Brain microvascular endothelial cell (primary cell): ENCODE measurements around the gene CHCHD1.

Experiments
- DNase-seq: peaks from one replicate; pipeline ENCODE4 v3.0.0-alpha.2; 2020
- H3K27ac ChIP-seq: fragments of 250-450 bp; sonication (Bioruptor Pico); 2 replicates; pipeline ENCODE4 v1.5.1; 2020; ENCODE audit warnings: mild to moderate bottlenecking, moderate library complexity
- H3K27me3 ChIP-seq: fragments of 250-450 bp; sonication (Bioruptor Pico); replicated peaks from 2 replicates; pipeline ENCODE4 v1.5.1; 2020; ENCODE audit warnings: mild to moderate bottlenecking
- H3K36me3 ChIP-seq: fragments of 250-450 bp; sonication (Bioruptor Pico); replicated peaks from 2 replicates; pipeline ENCODE4 v1.5.1; 2020; ENCODE audit warnings: mild to moderate bottlenecking
- H3K4me3 ChIP-seq: 2 replicates; pipeline ENCODE4 v1.5.1; 2011; ENCODE audit warnings: low read depth, mild to moderate bottlenecking, control low read depth, low read length, moderate library complexity
- in situ Hi-C: cut with HindIII; loops from 2 replicates; pipeline ENCODE4 v1.10.0; 2017; ENCODE audit warnings: low sequenced_read_pairs, low pct_ligation_motif_present
- TF ChIP-seq, protein P1 (sequence below): IDR thresholded peaks from 2 replicates; pipeline ENCODE4 v1.5.1; 2011; ENCODE audit warnings: low read depth, mild to moderate bottlenecking, moderate library complexity, low read length, control low read depth, inconsistent platforms; ENCODE audit errors: missing control alignments

The CHCHD1 gene

DNA sequence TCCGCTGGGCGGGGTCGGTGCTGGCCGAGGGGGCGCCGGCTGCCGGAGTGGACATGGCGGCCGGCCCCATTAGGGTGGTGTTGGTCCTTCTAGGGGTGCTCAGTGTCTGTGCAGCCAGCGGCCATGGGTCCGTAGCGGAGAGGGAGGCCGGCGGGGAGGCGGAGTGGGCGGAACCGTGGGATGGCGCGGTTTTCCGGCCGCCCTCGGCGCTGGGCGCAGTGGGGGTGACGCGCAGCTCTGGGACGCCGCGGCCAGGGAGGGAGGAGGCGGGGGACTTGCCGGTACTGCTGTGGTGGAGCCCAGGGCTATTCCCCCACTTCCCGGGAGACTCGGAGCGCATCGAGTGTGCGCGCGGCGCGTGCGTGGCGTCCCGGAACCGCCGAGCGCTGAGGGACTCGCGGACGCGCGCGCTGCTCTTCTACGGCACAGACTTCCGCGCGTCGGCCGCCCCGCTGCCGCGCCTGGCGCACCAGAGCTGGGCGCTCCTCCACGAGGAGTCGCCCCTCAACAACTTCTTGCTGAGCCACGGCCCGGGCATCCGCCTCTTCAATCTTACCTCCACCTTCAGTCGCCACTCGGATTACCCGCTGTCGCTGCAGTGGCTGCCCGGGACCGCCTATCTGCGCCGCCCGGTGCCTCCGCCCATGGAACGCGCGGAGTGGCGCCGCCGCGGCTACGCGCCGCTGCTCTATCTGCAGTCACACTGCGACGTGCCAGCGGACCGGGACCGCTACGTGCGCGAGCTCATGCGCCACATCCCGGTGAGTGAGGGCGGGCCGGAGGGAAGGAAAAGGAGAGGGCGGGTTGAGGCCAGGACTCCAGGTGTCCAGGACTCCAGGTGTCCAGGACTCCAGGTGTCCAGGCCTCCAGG lies 9.3 kb upstream of the CHCHD1 start:
- TF ChIP-seq, protein P1, sequence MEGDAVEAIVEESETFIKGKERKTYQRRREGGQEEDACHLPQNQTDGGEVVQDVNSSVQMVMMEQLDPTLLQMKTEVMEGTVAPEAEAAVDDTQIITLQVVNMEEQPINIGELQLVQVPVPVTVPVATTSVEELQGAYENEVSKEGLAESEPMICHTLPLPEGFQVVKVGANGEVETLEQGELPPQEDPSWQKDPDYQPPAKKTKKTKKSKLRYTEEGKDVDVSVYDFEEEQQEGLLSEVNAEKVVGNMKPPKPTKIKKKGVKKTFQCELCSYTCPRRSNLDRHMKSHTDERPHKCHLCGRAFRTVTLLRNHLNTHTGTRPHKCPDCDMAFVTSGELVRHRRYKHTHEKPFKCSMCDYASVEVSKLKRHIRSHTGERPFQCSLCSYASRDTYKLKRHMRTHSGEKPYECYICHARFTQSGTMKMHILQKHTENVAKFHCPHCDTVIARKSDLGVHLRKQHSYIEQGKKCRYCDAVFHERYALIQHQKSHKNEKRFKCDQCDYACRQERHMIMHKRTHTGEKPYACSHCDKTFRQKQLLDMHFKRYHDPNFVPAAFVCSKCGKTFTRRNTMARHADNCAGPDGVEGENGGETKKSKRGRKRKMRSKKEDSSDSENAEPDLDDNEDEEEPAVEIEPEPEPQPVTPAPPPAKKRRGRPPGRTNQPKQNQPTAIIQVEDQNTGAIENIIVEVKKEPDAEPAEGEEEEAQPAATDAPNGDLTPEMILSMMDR = peak; percentile 7
- DNase-seq = peak; percentile 62
- Histone ChIP-seq H3K27me3 (no peaks in the 10 kb centered on the region), H3K27ac (peak overlapping the region; percentile 88), H3K4me3 (peak overlapping the region; percentile 81), H3K36me3 (peaks cover 48% of the 10 kb centered on the region)
- in situ Hi-C loops = no loop called here

DNA sequence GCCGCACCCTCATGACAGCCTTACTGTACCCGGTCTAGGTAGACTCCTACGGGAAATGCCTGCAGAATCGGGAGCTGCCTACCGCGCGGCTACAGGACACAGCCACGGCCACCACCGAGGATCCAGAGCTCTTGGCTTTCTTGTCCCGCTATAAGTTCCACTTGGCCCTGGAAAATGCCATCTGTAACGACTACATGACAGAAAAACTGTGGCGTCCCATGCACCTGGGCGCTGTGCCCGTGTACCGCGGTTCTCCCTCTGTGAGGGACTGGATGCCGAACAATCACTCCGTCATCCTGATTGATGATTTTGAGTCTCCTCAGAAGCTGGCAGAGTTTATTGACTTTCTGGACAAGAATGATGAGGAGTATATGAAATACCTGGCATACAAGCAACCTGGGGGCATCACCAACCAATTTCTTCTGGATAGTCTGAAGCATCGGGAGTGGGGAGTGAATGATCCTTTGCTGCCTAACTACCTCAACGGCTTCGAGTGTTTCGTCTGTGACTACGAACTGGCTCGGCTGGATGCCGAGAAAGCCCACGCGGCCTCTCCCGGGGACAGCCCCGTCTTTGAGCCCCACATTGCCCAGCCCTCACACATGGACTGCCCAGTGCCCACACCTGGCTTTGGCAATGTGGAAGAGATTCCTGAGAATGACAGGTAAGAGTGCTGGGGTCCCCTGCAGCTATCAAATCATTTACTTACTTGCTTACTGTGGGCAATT lies 8.5 kb upstream of the CHCHD1 start:
- Histone ChIP-seq H3K4me3 (peak overlapping the region; percentile 81), H3K27me3 (no peaks in the 10 kb centered on the region), H3K36me3 (peaks cover 42% of the 10 kb centered on the region), H3K27ac (no peak overlapping the region)
- TF ChIP-seq, protein P1 = no peak
- DNase-seq = no peak
- in situ Hi-C loops = no loop called here

DNA sequence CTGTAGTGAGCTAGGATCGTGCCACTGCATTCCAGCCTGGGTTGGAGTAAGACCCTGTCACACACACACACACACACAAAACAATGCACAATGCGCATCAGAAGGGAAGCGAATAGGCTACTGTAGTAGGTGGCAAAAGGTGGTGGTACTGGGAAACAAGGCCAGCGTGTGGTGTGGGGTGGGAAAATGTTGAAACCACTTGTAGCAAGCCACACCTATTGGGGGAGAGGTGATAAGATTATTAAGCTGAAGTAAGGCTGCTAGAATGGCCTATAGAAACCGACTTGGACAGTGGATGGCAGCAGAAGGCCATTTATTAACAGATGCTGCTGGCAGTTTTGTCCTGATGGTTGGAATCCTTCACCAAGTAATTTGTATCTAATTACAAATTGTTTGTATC lies 7.2 kb upstream of the CHCHD1 start:
- TF ChIP-seq, protein P1 = peak; percentile 17
- in situ Hi-C loops = no loop called here
- peaks cover 31% of the 10 kb centered on the region for H3K36me3 ChIP-seq
- H3K27me3 ChIP-seq = no peaks in the 10 kb centered on the region
- DNase-seq = no peak
- H3K4me3 ChIP-seq = peak overlapping the region; percentile 81
- H3K27ac ChIP-seq = no peak overlapping the region

DNA sequence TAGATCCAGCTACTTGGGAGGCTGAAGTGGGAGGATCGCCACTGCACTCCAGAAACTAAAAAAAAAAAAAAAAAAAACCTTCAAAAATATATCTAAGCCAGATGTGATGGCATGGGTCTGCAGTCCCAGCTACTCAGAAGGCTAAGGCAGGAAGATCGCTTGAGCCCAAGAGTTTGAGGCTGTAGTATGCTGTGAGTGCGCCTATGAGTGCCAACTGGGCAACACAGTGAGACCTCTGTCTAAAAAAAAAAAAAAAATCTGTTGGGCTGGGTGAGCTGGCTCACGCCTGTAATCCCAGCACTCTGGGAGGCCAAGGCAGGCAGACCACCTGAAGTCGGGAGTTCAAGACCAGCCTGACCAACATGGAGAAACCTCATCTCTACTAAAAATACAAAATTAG lies 2.8 kb upstream of the CHCHD1 start:
- no peak for DNase-seq
- Histone ChIP-seq H3K27me3 (no peaks in the 10 kb centered on the region), H3K36me3 (peaks cover 13% of the 10 kb centered on the region), H3K27ac (no peak overlapping the region), H3K4me3 (no peak overlapping the region)
- in situ Hi-C loops = no loop called here
- TF ChIP-seq, protein P1 = no peak

DNA sequence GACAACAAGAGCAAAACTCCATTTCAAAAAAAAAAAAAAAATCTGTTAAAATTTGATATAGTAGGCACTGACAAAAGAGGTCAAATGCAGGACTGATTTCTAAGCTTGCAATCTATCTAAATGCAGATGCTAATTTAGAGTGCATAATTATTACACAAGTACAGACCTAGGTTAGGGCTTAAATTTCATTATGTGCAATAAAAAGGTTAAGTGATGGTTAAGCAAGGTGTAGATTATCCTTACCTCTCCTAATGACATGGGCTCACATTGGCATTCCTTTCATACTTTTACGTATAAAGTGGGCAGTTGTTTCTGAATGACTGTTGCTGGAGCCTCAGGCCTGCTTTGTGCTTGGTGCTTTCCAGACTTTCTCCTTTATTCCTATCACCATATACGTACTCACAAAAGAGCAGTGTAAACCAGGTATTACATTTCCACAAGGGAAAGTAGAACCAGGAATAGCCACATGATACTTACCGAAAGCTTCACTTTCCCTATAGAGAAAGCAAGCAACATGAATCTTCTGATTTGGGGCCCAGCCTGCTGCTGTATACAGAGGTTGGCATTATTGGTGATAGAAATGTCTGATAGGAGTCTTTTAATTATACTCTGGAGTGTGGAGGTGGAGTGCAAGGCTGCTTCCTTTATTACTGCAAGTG lies 2.2 kb upstream of the CHCHD1 start:
- TF ChIP-seq, protein P1 = no peak
- DNase-seq = no peak
- Histone ChIP-seq H3K4me3 (no peak overlapping the region), H3K27me3 (no peaks in the 10 kb centered on the region), H3K27ac (no peak overlapping the region), H3K36me3 (peaks cover 13% of the 10 kb centered on the region)
- in situ Hi-C loops = no loop called here
